Mesenteric fat pad (tissue), 1 donor: Measurements from ENCODE around the gene ZC3H12C. TPM values are rescaled to one million over a fixed set of nuclear protein-coding genes. Genes with fewer than 3 reads are reported as not detected.
A peak's percentile ranks its signal among the peaks of the same experiment; 100 is the strongest.
"Not testable (repeated sequence)": the region's sequence is repeated elsewhere in the genome, so short reads cannot be mapped to it uniquely, and the experiment has no call there.

Experiments
- DNase-seq: peaks from one replicate; pipeline ENCODE4 v3.0.0-alpha.2; 2020; ENCODE audit warnings: low spot score
- total RNA-seq: library from RNA; stranded (reverse); fragmentation: NEBNext Ultra II Directional; extraction: Animal tissue kit (Norgen Biotek cat#: 25700); gene quantifications from one replicate; pipeline ENCODE4 v1.2.1, GENCODE V29; 2021
- donor health status: DM: yes; HTN: yes; CAD: no.

Gene ZC3H12C
- total RNA-seq, 1 donor from 2014 or later, result 14.9 TPM

GRCh38 chr11:110176366-110177085, 83.3 kb downstream of the ZC3H12C start:
- DNase-seq, result peak; percentile 76

DNA sequence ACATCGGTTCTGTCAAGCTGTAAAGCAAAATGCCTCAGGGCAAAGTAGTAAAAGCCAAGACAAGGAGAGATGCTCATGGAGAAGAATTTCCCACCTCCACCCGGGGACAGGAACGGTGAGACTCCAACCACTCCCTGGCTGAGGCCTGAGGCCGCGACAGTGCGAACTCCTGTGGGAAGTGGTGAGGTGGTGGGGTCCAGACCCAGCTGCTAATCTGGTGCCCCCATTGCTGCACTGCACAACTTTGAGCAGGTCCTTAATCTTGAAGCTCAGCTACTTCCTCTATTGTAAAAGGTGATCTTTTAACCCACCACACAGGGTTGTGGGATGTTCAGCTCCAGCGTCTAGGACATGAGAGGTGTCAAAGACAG, 83.9 kb downstream of the ZC3H12C start:
- DNase-seq, result peak; percentile 67

- DNase-seq, result peak; percentile 72
These were observed 85.9 kb downstream of the ZC3H12C start for GRCh38 chr11:110179064-110179463.

- no peak for DNase-seq
These were observed 89.7 kb downstream of the ZC3H12C start for GRCh38 chr11:110182886-110183285.

DNA sequence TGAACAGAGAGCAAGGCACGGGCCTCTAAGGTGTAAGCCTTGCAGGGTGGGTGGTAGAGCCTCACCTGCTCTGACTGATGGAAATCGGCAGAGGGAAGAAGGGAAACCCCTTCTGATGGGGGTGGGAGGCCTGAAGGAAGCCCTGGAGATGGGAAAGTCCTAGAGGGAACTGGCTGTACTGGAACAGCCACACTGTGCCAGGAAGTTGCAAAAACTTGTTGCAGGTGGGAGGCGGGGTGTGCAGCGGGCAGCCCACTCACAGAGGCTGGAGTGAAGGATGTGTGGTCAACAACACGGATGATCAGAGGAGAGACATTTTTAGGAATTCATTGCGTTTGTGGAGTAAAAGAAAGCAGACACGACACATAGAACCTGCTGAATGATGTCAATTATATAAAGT, 91.3 kb downstream of the ZC3H12C start:
- no peak for DNase-seq

DNA sequence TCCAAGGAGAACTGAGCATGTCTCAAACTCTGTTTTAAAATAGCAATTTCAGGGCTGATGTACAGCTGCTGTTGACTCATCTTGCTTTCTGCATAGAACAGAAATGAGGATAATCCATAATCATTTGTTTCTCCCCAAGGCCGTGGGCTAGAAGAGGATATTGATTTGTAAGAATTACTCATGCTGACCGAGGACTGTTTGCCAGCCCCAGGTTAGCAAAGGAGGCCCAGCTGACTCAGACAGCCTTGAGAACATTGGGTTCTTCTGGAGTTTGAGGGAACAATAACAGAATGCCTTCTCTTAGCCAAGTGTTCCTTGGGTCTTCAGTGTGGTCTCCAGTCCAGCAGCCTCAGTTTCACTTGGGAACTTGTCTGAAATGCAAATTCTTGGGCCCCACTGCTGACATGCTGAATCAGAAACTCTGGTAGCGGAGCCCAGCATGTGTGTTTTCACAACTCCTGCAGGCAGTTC, 92.0 kb downstream of the ZC3H12C start:
- DNase-seq, result peak; percentile 53

GRCh38 chr11:110185599-110185998, 92.4 kb downstream of the ZC3H12C start:
- peak; percentile 43 for DNase-seq

- peak; percentile 65 for DNase-seq
These were observed 93.3 kb downstream of the ZC3H12C start for GRCh38 chr11:110186456-110186855.

- DNase-seq, result no peak
These were observed 93.7 kb downstream of the ZC3H12C start for GRCh38 chr11:110186867-110187266.

DNA sequence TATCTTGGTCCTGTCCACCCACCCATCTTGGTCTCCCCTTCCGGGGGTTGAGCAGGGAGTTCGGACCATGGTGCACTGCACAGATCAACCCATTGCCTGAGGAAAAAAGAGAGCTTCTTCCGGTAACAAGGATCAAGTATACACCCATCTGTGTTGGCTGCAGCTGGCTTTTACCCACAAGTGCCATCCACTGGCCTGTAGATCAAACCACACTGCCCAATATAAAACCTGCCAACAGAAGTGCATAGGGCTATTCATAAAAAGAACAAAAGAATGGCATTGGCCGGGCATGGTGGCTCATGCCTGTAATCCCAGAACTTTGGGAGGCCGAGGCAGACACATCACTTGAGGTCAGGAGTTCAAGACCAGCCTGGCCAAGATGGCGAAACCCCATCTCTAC, 94.5 kb downstream of the ZC3H12C start:
- DNase-seq, result no peak

- DNase-seq, result no peak
These were observed 97.7 kb downstream of the ZC3H12C start for GRCh38 chr11:110190885-110191284.

DNA sequence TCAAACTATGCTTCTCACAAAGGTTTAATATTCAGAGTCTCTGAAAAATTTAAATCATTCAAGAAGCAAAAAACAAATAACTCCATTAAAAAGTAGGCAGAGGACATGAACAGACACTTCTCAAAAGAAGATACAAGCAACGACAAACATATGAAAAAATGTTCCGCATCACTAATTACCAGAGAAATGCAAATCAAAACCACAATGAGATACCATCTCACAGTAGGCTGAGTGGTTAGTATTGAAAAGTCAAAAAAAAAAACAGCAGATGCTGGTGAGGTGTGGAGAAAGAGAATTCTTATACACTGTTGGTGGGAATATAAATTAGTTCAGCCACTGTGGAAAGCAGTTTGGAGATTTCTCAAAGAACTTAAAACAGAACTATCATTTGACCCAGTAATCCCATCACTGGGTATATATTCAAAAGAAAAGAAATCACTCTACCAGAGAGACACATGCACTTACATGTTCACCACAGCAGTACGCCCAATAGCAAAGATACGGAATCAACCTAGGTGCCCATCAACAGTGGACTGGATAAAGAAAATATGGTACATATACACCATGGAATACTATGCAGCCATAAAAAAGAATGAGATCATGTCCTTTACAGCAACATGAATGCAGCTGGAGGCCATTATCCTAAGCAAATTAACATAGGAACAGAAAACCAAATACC, 99.6 kb downstream of the ZC3H12C start:
- DNase-seq, result not testable (repeated sequence)

DNA sequence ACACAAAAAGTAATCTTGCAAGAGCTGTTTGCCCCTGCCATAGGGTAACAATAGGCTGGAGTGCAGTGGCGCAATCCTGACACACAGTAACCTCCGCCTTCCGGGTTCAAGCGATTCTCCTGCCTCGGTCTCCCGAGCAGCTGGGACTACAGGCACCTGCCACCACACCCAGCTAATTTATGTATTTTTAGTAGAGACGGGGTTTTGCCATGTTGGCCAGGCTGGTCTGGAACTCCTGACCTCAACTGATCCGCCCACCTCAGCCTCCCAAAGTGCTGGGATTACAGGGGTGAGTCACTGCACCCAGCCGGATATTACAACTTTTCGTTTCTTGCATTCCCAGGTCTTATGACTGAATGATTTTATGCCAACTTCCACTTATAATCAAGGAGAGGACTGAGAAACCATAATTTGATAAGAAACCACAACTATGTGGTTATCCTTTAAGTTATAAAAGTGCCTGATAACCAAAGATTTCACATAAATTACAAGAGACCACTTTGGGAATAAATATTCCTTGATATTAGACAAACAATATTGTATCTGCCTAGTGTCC, 101.1 kb downstream of the ZC3H12C start:
- peak; percentile 16 for DNase-seq

GRCh38 chr11:110196241-110196754, 103.1 kb downstream of the ZC3H12C start:
- DNase-seq, result peak; percentile 8

DNA sequence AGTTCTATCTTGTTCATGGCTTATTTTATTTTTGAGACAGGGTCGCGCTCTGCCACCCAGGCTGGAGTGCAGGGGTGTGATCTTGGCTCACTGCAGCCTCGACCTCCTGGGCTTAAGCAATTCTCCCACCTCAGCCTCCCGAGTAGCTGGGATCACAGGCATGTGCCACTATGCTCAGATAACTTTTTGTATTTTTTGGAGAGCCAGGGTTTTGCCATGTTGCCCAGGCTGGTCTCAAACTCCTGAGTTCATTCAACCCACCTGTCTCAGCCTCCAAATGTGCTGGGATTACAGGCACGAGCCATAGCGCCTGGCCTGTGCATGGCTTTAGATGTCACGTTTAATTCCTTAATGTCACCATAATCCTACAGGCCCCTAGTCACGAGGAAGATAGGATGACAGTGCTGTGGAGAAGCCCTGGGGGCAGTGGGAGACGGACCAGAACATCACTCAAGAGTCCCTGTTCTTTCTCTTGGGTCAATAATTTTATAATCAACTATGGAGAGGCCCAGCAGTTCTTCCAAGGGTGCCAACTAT, 103.8 kb downstream of the ZC3H12C start:
- DNase-seq, result peak; percentile 53

- peak; percentile 67 for DNase-seq
These were observed 105.0 kb downstream of the ZC3H12C start for GRCh38 chr11:110198031-110198729.

DNA sequence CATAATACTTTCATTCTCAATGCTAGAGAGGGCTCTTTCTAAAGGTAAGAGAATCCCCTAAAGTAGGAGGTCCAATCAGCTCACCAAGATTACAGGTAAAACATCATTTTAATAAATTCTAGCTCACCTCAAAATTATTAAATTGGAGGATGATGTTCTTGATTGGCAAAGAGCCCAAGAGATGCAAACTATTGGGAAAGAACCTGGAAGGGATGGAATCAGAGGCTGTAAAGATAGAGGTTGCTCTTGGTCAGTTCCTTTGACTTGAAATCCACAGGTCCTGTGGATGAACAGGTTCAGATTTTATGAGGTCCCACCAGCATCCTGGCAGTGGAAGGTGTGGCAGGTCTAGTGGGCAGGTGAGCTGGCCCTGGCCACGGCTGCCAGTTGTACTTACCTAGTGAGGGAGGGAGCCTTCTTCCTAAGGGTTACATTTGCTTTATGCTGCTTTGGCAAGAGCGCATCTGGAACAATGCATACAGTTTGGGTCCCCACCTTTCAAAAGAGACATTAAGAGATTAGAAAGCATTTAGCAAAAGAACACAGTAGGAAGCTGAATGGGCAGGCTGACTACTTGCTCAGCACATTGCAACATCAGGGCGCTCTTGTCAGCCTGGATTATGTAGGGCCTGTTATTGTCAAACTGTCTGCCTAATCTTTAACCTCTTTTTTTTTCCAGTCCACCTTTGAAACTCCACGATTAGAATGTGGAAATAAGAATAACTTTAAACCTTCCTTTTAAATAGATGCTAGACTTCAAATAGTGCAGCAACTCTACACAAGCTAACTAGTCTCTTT, 106.2 kb downstream of the ZC3H12C start:
- DNase-seq, result peak; percentile 24

DNA sequence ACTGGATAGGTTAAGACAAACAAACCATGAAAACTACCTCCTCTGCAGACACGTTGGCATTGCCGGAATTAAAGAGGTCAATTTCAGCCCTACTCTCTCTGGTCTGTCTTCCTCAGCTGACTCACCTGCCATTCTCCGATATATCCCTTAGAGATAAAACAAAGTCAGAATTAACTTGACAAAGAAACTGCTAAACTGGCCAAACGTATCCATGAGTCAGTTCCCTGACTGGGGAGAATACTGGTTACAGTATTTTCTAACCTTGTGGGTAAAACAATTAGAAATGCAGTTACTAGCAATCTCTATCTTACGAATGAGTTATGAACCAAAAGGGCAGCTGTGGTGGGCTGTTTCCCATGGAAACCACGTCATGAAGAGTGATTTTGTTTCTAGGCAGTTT, 107.0 kb downstream of the ZC3H12C start:
- DNase-seq, result no peak

GRCh38 chr11:110200836-110201235, 107.6 kb downstream of the ZC3H12C start:
- peak; percentile 22 for DNase-seq

DNA sequence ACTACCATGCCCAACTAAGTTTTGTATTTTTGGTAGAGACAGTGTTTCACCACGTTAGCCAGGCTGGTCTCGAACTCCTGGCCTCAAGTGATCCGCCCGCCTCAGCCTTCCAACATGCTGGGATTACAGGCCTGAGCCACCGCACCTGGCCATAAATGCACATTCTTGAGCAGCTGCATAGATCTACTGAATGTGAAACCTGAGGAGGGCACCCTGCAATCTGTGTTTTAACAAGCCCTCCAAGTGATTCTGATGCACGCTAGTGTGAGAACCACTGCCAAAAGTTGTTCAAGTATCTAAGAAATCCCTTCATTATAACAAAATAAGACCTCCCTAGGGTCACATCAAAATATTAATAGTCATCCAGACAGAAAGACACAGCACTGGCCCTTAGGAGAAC, 113.9 kb downstream of the ZC3H12C start:
- no peak for DNase-seq
